GM04504 (cell line): ENCODE results near the gene SMIM44.

ENCODE experiments used
- DNase-seq: peaks from one replicate; pipeline ENCODE4 v3.0.0-alpha.2; 2012; ENCODE audit warnings: low read depth

The SMIM44 gene

DNA sequence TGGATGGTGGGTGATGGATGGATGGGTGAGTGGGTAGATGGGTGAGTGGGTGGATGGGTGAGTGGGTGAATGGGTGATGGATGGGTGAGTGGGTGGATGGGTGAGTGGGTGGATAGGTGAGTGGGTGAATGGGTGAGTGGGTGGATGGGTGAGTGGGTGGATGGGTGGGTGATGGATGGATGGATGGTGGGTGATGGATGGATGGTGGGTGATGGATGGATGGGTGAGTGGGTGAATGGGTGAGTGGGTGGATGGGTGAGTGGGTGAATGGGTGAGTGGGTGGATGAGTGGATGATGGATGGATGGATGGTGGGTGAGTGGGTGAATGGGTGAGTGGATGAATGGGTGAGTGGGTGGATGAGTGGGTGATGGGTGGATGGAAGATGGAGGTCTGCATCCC is 5.7 kb downstream of the SMIM44 start:
- no peak for DNase-seq

DNA sequence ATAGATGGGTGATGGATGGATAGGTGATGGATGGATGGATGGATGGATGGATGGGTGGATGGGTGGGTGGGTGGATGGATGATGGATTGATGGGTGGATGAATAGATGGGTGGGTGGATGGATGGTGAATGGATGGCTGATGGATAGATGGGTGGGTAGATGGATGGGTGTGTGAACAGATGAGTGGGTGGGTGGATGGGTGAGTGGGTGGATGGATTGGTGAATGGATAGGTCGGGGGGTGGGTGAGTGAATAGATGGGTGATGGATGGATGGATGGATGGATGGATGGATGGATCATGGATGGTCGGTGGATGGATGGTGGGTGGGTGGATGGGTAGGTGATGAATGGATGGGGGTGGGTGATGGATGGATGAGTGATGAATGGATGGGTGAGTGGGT is 6.4 kb downstream of the SMIM44 start:
- no peak for DNase-seq

- DNase-seq, result no peak
Observed at GRCh38 chr19:3475449-3475848, 7.8 kb downstream of the SMIM44 start.

- DNase-seq, result no peak
Observed at GRCh38 chr19:3474614-3475013, 8.6 kb downstream of the SMIM44 start.

DNA sequence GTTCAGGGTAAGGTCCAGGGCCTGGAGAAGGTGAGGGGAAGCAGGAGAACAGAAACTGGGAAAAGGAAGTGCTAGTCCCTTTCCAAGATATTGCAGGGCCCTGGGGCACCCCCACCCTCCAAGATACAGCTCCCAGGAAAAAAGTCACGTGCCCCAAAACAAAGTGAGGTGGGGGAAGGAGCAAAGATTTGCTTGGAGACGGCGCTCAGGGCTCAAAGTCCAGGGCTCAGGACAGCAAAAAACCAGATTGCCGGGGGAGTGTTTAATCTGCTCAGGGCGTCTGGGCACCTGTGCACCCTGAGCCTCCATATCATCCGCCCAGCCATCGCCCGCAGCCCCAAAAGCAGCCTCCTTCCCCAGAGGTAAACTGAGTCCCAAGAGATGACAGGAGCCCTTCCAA is 9.2 kb downstream of the SMIM44 start:
- DNase-seq, result no peak

- no peak for DNase-seq
Observed at GRCh38 chr19:3471954-3472655, 11.1 kb downstream of the SMIM44 start.

- DNase-seq, result no peak
Observed at GRCh38 chr19:3470500-3471128, 12.6 kb downstream of the SMIM44 start.

GRCh38 chr19:3469638-3470499 is 13.4 kb downstream of the SMIM44 start:
- no peak for DNase-seq

DNA sequence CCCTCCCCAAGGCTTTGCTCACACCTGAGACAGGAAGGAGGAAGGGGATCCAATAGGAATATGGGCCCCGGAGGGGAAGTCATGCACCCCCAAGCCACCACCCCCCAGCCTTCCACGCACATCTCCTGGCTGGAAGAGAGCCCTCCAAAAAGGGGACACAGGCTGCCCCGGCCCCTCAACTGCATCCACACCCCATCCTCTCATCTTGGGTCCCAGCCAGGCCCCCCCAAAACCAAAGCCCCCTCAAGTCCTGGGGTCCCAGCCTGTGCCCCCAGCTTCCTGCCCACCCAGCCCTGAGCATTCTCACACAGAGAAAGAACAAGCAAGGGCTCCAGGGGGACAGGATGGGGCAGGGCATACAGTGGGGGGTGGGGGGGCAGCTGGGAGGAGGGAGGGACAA is 15.0 kb downstream of the SMIM44 start:
- no peak for DNase-seq

DNA sequence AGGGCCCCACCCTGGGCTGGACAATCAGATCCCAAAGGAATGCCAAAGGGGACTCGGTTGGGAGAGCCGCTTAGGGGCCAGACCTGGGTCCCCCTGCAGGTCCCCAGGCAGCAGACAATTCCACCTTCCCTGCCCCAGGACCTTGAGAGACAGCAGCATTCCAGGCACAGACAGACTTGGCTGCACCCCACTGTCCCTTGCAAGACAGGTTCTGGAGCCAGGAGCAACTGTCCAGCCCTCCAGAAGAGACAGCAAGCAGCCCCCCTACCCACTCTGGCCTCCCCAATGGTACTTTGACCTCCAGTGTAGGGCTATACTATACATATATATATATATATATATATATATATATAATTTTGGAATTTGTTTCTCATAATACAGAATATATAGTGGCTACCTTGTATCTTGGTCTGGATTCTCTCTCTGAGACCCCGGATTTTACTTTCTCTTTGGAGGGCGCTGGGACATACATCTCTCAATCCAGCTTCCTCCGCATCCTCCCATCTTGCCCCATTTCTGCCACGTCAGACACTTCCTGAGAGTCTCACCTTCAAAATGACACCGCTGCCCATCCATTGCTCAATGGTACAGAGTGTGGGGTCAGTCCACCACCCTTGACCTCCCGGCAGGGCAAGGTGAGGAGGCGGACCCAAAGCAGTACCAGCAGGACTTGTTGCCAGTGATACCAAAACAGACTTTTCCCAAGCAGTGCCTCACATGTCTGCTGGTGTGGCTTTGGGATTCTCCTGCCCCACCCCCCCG is 15.6 kb downstream of the SMIM44 start:
- DNase-seq, result no peak

GRCh38 chr19:3466635-3467034 is 16.6 kb downstream of the SMIM44 start:
- DNase-seq, result no peak

DNA sequence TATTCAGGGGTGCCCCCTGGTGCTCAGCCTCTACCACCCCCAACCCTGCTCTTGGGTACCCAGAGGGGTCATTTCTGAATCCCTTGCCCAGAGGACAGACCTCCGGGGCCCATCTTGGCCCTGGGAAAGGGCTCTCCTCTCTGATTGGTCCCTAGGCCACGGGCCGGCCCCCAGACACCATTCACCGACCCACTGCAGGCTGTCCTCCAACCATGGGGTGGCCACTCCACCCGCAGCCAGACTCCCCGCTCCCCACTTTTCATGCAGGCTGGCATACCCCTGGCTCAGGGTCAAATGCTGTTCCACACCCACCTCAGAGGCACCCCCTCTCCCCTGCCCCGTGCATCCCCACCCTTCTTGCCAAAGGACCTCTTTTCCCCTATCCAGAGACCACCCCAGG is 17.7 kb downstream of the SMIM44 start:
- no peak for DNase-seq

- no peak for DNase-seq
Observed at GRCh38 chr19:3464587-3465235, 18.5 kb downstream of the SMIM44 start.

DNA sequence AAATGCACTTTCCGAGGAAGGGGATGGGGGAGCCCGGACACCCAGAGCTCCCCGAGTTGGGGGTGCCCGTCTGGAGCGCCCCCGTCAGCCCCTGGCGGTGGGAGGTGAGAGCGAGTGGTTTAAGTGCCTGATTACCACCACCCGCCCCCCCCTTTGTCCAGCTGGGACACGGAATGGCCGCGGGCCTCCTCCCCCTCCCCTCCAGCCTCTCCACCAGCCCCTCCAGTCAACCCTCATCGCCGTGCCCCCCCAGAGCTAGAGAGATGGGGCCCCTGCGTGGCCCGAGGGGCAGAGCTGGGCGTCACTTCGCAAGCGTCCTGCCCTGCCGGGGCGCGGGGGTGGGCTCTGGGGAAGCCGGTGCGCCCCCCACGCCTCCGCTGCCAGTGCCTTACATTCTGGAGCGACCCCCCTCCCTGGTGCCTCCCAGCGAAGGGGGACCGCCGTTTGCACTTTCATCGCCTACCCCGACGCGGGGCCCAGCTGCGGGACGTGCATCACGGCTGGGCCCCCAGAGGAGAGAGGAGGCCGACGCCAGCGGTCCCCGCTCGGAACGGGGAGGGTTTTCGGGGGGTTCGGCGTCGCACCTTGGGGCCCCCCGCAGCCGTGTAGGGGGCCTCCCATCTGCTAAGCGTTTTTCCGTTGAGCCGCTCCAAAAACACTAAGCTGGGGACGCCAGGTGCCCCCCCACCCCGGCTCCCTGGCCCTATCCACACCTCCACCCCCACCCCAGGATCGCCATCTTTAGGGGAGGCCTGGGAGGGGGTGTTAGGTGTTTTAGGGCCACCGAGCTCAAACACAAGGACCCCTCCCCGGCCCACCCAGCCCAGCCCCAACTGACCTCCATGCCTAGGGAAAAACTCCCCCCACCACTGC is 19.3 kb downstream of the SMIM44 start:
- DNase-seq, result no peak

GRCh38 chr19:3462991-3463713 is 20.1 kb downstream of the SMIM44 start:
- no peak for DNase-seq

DNA sequence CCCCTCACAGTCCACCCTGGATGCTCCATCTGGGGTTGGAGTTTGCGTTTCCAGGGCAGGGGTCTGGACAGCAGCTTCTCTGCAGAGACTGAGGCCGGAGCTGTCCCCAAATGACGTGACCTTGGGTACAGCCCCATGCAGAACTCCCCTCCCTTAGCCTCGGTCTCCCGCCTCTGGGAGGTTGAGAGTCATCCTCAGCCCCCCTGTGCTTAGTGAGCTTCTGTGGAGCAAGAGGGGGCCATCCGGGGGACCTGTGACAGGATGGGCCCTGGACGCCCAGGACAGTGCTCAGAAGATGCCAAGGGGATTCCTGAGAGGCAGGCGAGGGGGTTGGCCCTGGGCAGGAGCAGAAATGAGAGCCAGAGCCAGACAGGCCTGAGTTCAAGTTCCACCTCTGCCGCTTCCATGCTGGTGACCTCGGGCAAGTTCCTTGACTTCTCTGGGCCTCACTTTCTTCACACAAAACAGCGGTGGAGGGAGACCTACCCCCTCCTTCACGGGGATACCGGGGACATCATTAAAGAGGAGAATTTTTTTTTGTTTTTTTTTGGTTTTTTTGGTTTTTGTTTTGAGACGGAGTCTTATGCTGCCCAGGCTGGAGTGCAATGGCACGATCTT is 23.2 kb downstream of the SMIM44 start:
- DNase-seq, result no peak

GRCh38 chr19:3459089-3459881 is 24.0 kb downstream of the SMIM44 start:
- peak; percentile 60 for DNase-seq

DNA sequence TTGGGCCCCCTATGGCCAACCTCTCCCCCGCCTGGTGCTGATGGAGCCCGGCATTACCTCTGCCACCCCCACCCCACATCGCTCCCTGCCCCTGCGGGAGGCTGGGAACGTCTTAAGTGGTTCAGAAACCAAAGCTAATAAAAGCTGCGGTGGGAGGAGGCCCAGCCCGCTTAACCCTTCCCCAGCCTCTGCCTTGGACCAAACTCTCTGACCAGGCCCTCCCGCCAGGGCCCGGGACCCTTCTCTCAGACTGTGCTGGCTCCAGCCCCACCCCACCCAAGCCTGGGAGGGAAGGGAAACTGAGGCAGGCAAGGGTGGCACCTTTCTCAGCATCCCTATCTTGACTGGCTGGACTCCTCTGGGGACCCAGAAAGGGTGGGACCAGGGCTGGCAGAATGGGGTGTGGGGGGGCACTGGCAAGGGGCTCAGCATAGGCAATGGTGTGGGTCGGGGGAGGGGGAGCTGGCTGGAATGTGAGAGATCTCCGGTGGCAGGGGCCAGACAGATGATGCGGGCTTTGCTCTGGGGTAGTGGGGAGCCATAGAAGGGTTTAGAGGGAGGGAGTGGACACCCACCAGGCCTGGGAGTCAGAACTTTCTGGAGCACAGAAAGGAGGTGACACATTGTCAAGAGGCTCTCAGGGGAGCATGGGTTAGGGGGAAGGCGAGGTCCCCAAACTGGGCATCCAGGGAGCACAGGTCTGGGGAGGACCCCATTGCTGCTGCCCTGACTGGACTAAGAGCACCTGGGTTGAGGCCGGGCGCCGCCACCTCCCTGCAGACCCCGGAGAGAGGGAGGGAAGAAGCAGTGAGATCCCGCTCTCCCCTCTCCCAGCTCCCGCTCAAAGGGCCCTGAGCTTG is 24.8 kb downstream of the SMIM44 start:
- no peak for DNase-seq
